GM23338 (cell line): ENCODE measurements around the gene EPHA4. TPM values are rescaled to one million over a fixed set of nuclear protein-coding genes. Genes with fewer than 3 reads are reported as not detected.

Experiments used
- ATAC-seq: fragments of 200-7000 bp; cut with Tn5 transposase; 3 replicates; pipeline ENCODE4 v1.9.1; 2020
- DNase-seq: peaks from one replicate; pipeline ENCODE4 v3.0.0-alpha.2; 2015; ENCODE audit warnings: low spot score
- H2AFZ ChIP-seq: fragments of 200-600 bp; sonication (generic); 2 replicates; pipeline ENCODE4 v1.8.0; 2016; ENCODE audit warnings: antibody characterized with exemption, mild to moderate bottlenecking, moderate library complexity
- H3F3A ChIP-seq: fragments of 200-600 bp; sonication (generic); replicated peaks from 2 replicates; pipeline ENCODE4 v1.8.0; 2017; ENCODE audit warnings: antibody characterized with exemption, mixed run types, low read depth
- H3K27ac ChIP-seq: fragments of 200-600 bp; sonication (generic); 2 replicates; pipeline ENCODE4 v1.6.1; 2016; ENCODE audit warnings: low read depth
- H3K27me3 ChIP-seq: fragments of 200-600 bp; sonication (generic); 2 replicates; pipeline ENCODE4 v1.8.0; 2016; ENCODE audit warnings: mild to moderate bottlenecking, mixed run types, moderate library complexity; ENCODE audit not compliant: insufficient read depth
- H3K36me3 ChIP-seq: fragments of 200-600 bp; sonication (generic); 2 replicates; pipeline ENCODE4 v1.8.0; 2016; ENCODE audit warnings: mild to moderate bottlenecking; ENCODE audit not compliant: insufficient read depth
- H3K4me1 ChIP-seq: fragments of 200-600 bp; sonication (generic); 2 replicates; pipeline ENCODE4 v1.8.0; 2016; ENCODE audit warnings: mild to moderate bottlenecking, moderate library complexity; ENCODE audit not compliant: insufficient read depth
- H3K4me2 ChIP-seq: fragments of 200-600 bp; sonication (generic); 2 replicates; pipeline ENCODE4 v1.7.1; 2017; ENCODE audit warnings: mixed run types
- H3K4me3 ChIP-seq: fragments of 200-600 bp; sonication (generic); 2 replicates; pipeline ENCODE4 v1.6.1; 2016; ENCODE audit warnings: mixed run types
- H3K79me2 ChIP-seq: fragments of 200-600 bp; sonication (generic); replicated peaks from 2 replicates; pipeline ENCODE4 v1.8.0; 2017; ENCODE audit warnings: mild to moderate bottlenecking; ENCODE audit not compliant: insufficient read depth
- H3K9me2 ChIP-seq: fragments of 200-600 bp; sonication (generic); 2 replicates; pipeline ENCODE4 v1.8.0; 2017; ENCODE audit not compliant: insufficient read depth
- H4K20me1 ChIP-seq: fragments of 200-600 bp; sonication (generic); replicated peaks from 2 replicates; pipeline ENCODE4 v1.8.0; 2017; ENCODE audit warnings: mild to moderate bottlenecking; ENCODE audit not compliant: insufficient read depth
- H3K27ac Mint-ChIP-seq: 2 replicates; pipeline ENCODE4 v1.8.0; 2020; ENCODE audit warnings: inconsistent platforms, mild to moderate bottlenecking, moderate library complexity, mixed read lengths
- H3K27me3 Mint-ChIP-seq: 3 replicates; pipeline ENCODE4 v1.8.0; 2022; ENCODE audit warnings: low read depth, mild to moderate bottlenecking, moderate library complexity, mixed read lengths, inconsistent platforms; ENCODE audit not compliant: insufficient read depth, poor library complexity
- H3K36me3 Mint-ChIP-seq: 3 replicates; pipeline ENCODE4 v1.8.0; 2021; ENCODE audit warnings: low read depth, mild to moderate bottlenecking, inconsistent platforms, moderate library complexity, mixed read lengths
- H3K4me1 Mint-ChIP-seq: 3 replicates; pipeline ENCODE4 v1.8.0; 2020; ENCODE audit warnings: mild to moderate bottlenecking, inconsistent platforms, mixed read lengths
- H3K4me3 Mint-ChIP-seq: 3 replicates; pipeline ENCODE4 v1.8.0; 2021; ENCODE audit warnings: moderate library complexity, mild to moderate bottlenecking, inconsistent platforms, mixed read lengths
- H3K9me3 Mint-ChIP-seq: 3 replicates; pipeline ENCODE4 v1.8.0; 2020; ENCODE audit warnings: moderate library complexity, mild to moderate bottlenecking, inconsistent platforms, mixed read lengths
- CREB1 ChIP-seq: fragments of 250-450 bp; sonication (Bioruptor Pico); IDR thresholded peaks from 2 replicates; pipeline ENCODE4 v1.5.0; 2020; ENCODE audit warnings: low read depth, mild to moderate bottlenecking, moderate library complexity
- EZH2 ChIP-seq: fragments of 200-600 bp; sonication (generic); IDR thresholded peaks from one replicate; pipeline ENCODE4 v1.8.0; 2017; ENCODE audit warnings: antibody characterized with exemption, mild to moderate bottlenecking, low read depth; ENCODE audit not compliant: unreplicated experiment
- EZH2phosphoT487 ChIP-seq: fragments of 200-600 bp; sonication (generic); IDR thresholded peaks from one replicate; pipeline ENCODE4 v1.8.1; 2018; ENCODE audit warnings: antibody characterized with exemption; ENCODE audit not compliant: unreplicated experiment
- JUNB ChIP-seq: IDR thresholded peaks from one replicate; pipeline ENCODE4 v1.6.1; 2016; ENCODE audit warnings: antibody characterized with exemption; ENCODE audit not compliant: unreplicated experiment
- NANOG ChIP-seq: IDR thresholded peaks from 2 replicates; pipeline ENCODE4 v1.6.1; 2016; ENCODE audit warnings: antibody characterized with exemption, borderline replicate concordance
- STAT1 ChIP-seq: IDR thresholded peaks from one replicate; pipeline ENCODE4 v1.6.1; 2016; ENCODE audit warnings: antibody characterized with exemption; ENCODE audit not compliant: unreplicated experiment
- ZNF114 ChIP-seq: fragments of 250-450 bp; sonication (Bioruptor Pico); IDR thresholded peaks from 2 replicates; pipeline ENCODE4 v1.5.0; 2020; ENCODE audit warnings: mild to moderate bottlenecking, moderate library complexity
- polyA plus RNA-seq: library from polyadenylated mRNA; unstranded; fragments of >200 nt; fragmentation: Nextera tagmentation; extraction: Ambion mirVana; gene quantifications from 2 replicates; pipeline ENCODE4 v1.2.1, GENCODE V29; 2016
- total RNA-seq: library from RNA; depleted of rRNA; stranded (reverse); fragments of >200 nt; shearing (Covaris generic); gene quantifications from 2 replicates; pipeline ENCODE4 v1.2.3, GENCODE V29; 2014
- TF ChIP-seq, protein P1 (sequence below): IDR thresholded peaks from one replicate; pipeline ENCODE4 v1.6.1; 2018; ENCODE audit warnings: antibody characterized with exemption; ENCODE audit not compliant: unreplicated experiment
- TF ChIP-seq, protein P2 (sequence below): fragments of 250-450 bp; sonication (Bioruptor Pico); IDR thresholded peaks from 2 replicates; pipeline ENCODE4 v1.5.0; 2020; ENCODE audit warnings: mild to moderate bottlenecking, moderate library complexity
- TF ChIP-seq, protein P3 (sequence below): IDR thresholded peaks from 2 replicates; pipeline ENCODE4 v1.6.1; 2016; ENCODE audit warnings: antibody characterized with exemption

Gene EPHA4
- total and polyA plus RNA-seq, 2 experiments from 2014 or later: 4.1 to 6.2 TPM

DNA sequence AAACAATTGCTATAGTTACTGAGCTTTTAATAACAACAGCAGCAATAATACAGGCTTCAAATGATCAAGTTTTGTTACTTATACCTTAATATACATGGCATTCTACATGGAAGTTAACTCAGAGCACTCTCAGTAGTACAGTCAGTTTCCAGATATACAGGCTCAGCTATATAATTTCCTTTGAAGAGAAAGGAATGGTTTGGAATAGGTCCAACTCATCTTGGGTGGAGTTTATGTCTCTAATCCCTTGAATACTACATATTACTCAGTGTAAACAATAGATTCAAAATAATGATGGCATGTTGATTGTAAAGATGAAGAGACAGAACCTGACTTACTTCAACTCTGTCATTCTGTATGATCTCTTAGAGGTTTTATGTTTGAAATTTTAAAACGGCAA, 174.9 kb downstream of the EPHA4 start:
- H3K9me2 ChIP-seq: no peaks in the 10 kb centered on the region; the same call in 1 of the 2 replicates
- H3K4me1 ChIP-seq: no peaks in the 10 kb centered on the region
- H3F3A ChIP-seq: no peaks in the 10 kb centered on the region
- no peak for ATAC-seq
- H3K4me2 ChIP-seq: no peak overlapping the region
- no peaks in the 10 kb centered on the region for H3K27me3 ChIP-seq
- H3K79me2 ChIP-seq: no peaks in the 10 kb centered on the region
- H3K27ac ChIP-seq: no peak overlapping the region
- no peak overlapping the region for H3K4me3 Mint-ChIP-seq
- H3K27me3 Mint-ChIP-seq: no peaks in the 10 kb centered on the region
- H2AFZ ChIP-seq: no peak overlapping the region
- H3K4me1 Mint-ChIP-seq: no peaks in the 10 kb centered on the region
- H4K20me1 ChIP-seq: no peaks in the 10 kb centered on the region
- H3K36me3 Mint-ChIP-seq: peaks cover 4% of the 10 kb centered on the region; the same call in 1 of the 3 replicates
- H3K27ac Mint-ChIP-seq: no peak overlapping the region
- H3K9me3 Mint-ChIP-seq: peaks cover 8% of the 10 kb centered on the region; the same call in 2 of the 3 replicates
- no peak for TF ChIP-seq EZH2phosphoT487
- TF ChIP-seq, protein P1, sequence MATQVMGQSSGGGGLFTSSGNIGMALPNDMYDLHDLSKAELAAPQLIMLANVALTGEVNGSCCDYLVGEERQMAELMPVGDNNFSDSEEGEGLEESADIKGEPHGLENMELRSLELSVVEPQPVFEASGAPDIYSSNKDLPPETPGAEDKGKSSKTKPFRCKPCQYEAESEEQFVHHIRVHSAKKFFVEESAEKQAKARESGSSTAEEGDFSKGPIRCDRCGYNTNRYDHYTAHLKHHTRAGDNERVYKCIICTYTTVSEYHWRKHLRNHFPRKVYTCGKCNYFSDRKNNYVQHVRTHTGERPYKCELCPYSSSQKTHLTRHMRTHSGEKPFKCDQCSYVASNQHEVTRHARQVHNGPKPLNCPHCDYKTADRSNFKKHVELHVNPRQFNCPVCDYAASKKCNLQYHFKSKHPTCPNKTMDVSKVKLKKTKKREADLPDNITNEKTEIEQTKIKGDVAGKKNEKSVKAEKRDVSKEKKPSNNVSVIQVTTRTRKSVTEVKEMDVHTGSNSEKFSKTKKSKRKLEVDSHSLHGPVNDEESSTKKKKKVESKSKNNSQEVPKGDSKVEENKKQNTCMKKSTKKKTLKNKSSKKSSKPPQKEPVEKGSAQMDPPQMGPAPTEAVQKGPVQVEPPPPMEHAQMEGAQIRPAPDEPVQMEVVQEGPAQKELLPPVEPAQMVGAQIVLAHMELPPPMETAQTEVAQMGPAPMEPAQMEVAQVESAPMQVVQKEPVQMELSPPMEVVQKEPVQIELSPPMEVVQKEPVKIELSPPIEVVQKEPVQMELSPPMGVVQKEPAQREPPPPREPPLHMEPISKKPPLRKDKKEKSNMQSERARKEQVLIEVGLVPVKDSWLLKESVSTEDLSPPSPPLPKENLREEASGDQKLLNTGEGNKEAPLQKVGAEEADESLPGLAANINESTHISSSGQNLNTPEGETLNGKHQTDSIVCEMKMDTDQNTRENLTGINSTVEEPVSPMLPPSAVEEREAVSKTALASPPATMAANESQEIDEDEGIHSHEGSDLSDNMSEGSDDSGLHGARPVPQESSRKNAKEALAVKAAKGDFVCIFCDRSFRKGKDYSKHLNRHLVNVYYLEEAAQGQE: no peak
- TF ChIP-seq, protein P2, sequence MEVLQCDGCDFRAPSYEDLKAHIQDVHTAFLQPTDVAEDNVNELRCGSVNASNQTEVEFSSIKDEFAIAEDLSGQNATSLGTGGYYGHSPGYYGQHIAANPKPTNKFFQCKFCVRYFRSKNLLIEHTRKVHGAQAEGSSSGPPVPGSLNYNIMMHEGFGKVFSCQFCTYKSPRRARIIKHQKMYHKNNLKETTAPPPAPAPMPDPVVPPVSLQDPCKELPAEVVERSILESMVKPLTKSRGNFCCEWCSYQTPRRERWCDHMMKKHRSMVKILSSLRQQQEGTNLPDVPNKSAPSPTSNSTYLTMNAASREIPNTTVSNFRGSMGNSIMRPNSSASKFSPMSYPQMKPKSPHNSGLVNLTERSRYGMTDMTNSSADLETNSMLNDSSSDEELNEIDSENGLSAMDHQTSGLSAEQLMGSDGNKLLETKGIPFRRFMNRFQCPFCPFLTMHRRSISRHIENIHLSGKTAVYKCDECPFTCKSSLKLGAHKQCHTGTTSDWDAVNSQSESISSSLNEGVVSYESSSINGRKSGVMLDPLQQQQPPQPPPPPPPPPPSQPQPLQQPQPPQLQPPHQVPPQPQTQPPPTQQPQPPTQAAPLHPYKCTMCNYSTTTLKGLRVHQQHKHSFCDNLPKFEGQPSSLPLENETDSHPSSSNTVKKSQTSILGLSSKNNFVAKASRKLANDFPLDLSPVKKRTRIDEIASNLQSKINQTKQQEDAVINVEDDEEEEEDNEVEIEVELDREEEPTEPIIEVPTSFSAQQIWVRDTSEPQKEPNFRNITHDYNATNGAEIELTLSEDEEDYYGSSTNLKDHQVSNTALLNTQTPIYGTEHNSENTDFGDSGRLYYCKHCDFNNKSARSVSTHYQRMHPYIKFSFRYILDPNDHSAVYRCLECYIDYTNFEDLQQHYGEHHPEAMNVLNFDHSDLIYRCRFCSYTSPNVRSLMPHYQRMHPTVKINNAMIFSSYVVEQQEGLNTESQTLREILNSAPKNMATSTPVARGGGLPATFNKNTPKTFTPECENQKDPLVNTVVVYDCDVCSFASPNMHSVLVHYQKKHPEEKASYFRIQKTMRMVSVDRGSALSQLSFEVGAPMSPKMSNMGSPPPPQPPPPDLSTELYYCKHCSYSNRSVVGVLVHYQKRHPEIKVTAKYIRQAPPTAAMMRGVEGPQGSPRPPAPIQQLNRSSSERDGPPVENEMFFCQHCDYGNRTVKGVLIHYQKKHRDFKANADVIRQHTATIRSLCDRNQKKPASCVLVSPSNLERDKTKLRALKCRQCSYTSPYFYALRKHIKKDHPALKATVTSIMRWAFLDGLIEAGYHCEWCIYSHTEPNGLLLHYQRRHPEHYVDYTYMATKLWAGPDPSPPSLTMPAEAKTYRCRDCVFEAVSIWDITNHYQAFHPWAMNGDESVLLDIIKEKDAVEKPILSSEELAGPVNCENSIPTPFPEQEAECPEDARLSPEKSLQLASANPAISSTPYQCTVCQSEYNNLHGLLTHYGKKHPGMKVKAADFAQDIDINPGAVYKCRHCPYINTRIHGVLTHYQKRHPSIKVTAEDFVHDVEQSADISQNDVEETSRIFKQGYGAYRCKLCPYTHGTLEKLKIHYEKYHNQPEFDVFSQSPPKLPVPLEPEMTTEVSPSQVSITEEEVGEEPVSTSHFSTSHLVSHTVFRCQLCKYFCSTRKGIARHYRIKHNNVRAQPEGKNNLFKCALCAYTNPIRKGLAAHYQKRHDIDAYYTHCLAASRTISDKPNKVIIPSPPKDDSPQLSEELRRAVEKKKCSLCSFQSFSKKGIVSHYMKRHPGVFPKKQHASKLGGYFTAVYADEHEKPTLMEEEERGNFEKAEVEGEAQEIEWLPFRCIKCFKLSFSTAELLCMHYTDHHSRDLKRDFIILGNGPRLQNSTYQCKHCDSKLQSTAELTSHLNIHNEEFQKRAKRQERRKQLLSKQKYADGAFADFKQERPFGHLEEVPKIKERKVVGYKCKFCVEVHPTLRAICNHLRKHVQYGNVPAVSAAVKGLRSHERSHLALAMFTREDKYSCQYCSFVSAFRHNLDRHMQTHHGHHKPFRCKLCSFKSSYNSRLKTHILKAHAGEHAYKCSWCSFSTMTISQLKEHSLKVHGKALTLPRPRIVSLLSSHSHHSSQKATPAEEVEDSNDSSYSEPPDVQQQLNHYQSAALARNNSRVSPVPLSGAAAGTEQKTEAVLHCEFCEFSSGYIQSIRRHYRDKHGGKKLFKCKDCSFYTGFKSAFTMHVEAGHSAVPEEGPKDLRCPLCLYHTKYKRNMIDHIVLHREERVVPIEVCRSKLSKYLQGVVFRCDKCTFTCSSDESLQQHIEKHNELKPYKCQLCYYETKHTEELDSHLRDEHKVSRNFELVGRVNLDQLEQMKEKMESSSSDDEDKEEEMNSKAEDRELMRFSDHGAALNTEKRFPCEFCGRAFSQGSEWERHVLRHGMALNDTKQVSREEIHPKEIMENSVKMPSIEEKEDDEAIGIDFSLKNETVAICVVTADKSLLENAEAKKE (CRISPR knock-in tag): no peak
- no peak for TF ChIP-seq JUNB
- no peak for TF ChIP-seq NANOG
- TF ChIP-seq, protein P3, sequence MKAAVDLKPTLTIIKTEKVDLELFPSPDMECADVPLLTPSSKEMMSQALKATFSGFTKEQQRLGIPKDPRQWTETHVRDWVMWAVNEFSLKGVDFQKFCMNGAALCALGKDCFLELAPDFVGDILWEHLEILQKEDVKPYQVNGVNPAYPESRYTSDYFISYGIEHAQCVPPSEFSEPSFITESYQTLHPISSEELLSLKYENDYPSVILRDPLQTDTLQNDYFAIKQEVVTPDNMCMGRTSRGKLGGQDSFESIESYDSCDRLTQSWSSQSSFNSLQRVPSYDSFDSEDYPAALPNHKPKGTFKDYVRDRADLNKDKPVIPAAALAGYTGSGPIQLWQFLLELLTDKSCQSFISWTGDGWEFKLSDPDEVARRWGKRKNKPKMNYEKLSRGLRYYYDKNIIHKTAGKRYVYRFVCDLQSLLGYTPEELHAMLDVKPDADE: no peak
- no peak for TF ChIP-seq EZH2
- TF ChIP-seq ZNF114 (CRISPR knock-in tag): no peak
- no peak for TF ChIP-seq STAT1
- no peak for TF ChIP-seq CREB1 (CRISPR knock-in tag)
- DNase-seq: no peak
- H3K36me3 ChIP-seq: no peaks in the 10 kb centered on the region
- no peak overlapping the region for H3K4me3 ChIP-seq
